Effector CD8-positive, alpha-beta T cell (primary cell): ENCODE data around the gene NRXN3.
"Not testable (repeated sequence)": the region's sequence is repeated elsewhere in the genome, so short reads cannot be mapped to it uniquely, and the experiment has no call there.

Experiments used
- DNase-seq: peaks from one replicate; lab custom pipeline; 2025; lab: John Stamatoyannopoulos, UW

NRXN3 gene

GRCh38 chr14:78487573-78487972 lies 317.4 kb downstream of the NRXN3 start:
- DNase-seq = not testable (repeated sequence)

DNA sequence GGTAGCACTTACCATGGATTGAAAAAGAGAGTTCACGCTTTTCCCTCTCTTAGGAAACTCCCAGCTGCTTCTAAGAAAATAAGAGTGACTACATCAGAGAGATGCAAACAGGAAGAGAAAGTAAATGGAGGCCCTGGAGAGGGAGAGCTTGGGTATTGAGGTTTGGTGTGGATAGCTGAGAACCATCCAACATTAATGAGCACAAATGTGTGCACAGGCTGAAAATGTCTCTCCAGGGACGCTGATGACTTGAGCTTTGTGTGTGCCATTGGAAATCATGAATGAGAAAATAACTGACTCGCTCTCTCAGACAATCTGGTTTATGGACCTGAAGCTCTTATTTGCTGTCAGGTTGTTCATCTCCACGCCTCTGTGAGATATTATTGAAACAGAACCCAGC lies 318.8 kb downstream of the NRXN3 start:
- no peak for DNase-seq

GRCh38 chr14:78491048-78491447 lies 320.9 kb downstream of the NRXN3 start:
- no peak for DNase-seq

- DNase-seq = no peak
These were observed 328.0 kb downstream of the NRXN3 start for GRCh38 chr14:78498062-78498595.

DNA sequence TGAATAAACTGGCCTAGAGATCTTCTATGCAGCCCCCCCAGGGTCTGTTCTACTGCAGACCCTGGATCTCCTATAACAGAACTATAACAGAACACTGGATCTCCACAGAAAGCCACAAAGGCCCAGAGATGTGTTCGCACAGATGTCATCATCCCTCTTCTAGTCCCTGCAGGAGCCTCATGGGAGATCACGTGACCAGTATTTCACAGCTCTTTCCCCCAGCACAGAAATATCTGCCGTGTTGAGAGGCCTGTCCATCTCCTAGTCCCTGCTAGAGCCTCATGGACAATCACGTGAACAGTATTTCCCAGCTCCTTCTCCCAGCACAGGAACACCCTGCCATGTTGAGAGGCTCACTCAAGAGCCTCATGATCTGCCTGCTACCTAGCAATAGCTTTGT lies 331.7 kb downstream of the NRXN3 start:
- DNase-seq = no peak

GRCh38 chr14:78508023-78508422 lies 337.9 kb downstream of the NRXN3 start:
- no peak for DNase-seq

DNA sequence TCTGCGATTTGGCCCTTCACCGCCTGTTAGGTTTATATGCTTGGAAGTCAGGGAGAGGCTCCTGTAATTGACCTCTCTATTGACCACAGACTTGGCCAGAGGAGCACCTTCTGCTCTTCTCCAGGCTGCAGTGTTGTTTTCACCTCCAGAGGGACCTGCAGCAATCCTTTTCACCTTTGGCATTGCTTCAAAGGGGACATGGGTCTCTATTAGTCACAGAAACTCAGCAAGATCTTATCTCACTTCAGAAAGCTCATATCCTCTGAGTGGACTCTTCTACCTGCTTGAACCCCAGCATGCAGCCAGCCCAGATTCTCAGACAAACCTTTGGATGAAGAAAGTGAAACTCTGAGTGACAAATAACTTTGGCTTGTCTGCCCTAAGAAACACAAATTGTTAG lies 339.3 kb downstream of the NRXN3 start:
- DNase-seq = no peak

- DNase-seq = no peak
These were observed 341.8 kb downstream of the NRXN3 start for GRCh38 chr14:78512021-78512420.

DNA sequence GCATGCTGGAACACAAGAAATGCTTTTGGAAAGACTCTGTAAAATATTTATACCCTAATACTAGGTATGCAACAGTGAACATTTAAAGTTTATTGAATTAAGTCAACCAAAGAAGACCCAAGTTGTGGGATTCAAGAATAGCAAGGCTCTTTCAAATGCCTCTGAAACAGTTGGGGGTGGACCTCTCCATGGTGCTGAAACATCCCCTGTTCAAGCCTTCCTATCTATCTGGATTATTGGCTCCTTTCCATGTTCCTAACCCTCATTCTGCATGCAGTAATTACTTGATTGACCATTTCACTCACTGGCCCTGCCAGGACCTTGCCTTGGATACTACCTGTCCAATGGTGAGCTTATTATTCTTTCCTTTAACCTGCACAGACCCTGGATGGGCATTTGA lies 349.7 kb downstream of the NRXN3 start:
- DNase-seq = no peak

GRCh38 chr14:78524196-78524595 lies 354.0 kb downstream of the NRXN3 start:
- DNase-seq = no peak

DNA sequence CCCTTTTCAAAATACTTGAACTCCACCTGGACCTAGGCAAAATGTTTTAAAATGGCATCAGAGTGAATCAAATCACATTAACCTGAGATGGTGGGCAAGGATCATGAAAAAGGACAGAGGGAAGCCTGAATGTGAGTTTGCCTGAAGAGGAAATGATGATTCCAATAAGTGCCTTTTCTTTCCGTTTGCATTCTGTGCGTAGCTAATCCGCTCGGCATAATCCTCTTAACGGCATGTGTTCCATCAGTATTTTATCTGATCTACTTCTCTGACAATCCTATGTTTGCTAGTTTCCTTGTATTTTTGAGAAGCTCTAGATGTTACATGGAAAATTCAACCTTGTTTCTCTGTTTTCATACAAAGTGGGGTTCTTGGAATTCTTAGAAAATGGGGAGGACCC lies 354.6 kb downstream of the NRXN3 start:
- DNase-seq = no peak

GRCh38 chr14:78530078-78530477 lies 359.9 kb downstream of the NRXN3 start:
- no peak for DNase-seq

DNA sequence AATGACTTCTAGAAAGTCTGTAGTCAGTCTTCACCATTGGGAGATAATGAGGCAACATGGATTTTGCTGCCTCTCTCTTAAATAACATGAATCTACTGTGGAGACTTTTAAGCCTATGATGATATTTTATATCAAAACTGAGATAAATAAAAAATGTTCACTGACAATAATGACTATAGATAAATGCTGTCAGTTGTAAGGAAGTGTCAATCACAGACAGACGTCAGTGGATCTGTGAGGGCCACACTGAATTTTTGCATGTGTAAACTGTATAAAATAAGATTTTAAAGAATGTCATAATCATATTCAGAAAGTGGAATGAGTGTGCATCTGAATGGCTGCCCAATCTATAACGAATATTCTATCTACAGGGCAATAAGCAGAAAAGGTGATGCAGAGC lies 364.0 kb downstream of the NRXN3 start:
- no peak for DNase-seq

DNA sequence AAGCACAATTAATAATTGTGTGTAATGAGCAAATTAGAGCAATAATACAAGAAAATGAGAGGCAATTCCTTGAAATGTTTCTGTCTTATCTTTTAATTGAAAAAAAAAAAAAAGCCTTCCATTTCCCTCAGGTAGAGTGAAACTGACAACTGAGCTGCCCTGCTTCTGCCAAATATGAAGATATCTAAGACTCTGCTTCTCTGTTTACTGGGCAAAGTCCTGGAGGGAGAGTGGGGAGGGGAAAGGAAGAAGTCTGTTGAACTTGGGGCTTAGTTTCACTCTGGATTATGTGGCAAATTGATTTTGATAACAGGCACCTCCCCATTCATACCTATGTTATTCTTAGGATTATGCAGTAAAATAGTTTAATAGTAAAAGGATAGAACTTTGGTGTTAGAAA lies 364.9 kb downstream of the NRXN3 start:
- DNase-seq = no peak

- not testable (repeated sequence) for DNase-seq
These were observed 371.6 kb downstream of the NRXN3 start for GRCh38 chr14:78541788-78542187.

GRCh38 chr14:78543433-78543832 lies 373.3 kb downstream of the NRXN3 start:
- no peak for DNase-seq

- DNase-seq = no peak
These were observed 390.9 kb downstream of the NRXN3 start for GRCh38 chr14:78561074-78561473.

GRCh38 chr14:78566026-78566858 lies 396.1 kb downstream of the NRXN3 start:
- DNase-seq = peak; percentile 21

DNA sequence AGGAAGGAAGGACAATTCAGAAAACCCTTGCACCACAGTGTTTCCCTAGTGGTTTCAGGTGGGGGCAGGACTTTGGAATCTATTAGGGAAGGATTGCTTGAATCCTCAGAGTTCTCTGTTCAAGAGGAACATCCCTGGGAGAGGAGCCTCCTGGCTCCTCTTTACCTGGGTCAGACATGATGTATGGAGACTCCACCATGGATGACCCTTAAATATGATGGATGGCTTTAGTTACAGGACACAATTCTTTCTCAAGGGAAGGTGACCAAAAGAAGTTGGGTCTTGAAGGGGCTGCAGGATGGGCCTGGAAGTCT lies 396.6 kb downstream of the NRXN3 start:
- DNase-seq = no peak

- DNase-seq = no peak
These were observed 397.2 kb downstream of the NRXN3 start for GRCh38 chr14:78567343-78567742.

DNA sequence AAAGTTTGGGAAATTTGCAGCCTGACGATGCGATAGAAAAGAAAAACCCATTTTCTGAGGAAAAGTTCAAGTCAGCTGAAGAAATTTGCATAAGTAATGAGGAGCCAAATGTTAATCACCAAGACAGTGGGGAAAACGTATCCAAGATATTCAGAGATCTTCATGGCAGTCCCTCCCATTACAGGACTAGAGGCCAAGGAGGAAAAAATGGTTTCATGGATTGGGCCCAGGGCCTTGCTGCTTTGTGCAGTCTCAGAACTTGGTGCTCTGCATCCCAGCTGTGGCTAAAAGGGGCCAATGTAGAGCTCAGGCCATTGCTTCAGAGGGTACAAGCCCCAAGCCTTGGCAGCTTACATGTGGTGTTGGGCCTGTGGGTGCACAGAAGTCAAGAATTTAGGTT lies 403.6 kb downstream of the NRXN3 start:
- not testable (repeated sequence) for DNase-seq

DNA sequence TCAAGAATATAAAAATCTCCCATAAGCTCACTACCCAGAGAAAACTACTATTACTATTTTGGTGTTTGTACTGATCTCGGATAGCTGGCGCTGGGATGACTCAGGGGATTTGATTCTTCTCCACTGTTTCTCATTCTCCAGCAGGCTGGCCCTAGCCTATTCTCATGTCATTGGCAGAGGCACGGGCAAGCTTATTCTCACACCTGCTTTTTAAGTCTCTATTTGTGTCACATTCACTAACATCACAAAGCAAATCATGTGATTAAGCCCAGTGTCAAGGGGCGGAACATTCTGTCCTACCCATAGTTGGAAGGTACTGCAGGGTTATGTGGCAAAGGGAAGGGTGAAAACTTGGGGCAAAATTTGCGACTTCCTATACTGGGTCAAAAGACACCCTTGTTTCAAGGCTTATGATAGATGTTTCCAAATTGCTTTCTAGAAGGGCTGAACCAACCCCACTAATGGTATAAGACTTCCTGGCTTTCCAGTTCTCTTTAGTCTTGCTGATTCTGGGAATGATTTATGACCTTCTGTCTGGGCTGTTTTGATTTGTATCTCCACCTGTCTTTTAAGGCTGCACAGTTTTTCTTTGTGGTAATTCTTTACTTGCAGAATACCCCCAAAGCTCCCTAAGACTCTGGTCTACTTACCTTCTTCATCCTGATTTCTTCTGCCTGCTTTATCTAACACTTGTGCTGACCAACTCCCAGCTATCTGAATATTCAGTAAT lies 406.4 kb downstream of the NRXN3 start:
- no peak for DNase-seq

DNA sequence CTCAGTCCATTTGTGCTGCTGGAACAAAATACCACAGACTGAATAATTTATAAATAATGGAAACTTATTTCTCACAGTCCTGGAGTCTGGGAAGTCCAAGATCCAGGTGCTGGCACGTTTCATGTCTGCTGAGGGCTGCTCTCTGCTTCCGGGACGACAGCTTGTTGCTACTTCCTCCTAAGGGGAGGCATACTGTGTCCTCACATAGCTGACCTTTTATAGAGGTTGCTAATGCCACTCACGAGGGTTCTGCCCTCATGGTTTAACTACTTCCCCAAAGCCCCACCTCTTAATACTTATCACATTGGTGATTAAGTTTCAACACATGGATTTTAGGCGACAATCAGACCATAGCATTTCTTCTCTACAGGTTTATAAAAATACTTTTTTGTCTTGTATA lies 411.1 kb downstream of the NRXN3 start:
- no peak for DNase-seq
